GM18951 (cell line): ENCODE data around the gene KRT79.

Experiments
- POLR2A ChIP-seq: IDR thresholded peaks from 4 replicates; pipeline ENCODE4 v1.6.1; 2011; ENCODE audit warnings: mild to moderate bottlenecking; ENCODE audit not compliant: insufficient read length, insufficient read depth; ENCODE audit errors: extremely low read depth
- in situ Hi-C: fragments of 300-500 bp; cut with MboI; formaldehyde crosslinking; loops from one replicate; pipeline ENCODE4 v1.12.0; 2022; ENCODE audit warnings: low sequenced_read_pairs, mixed read lengths, inconsistent platforms; ENCODE audit not compliant: unreplicated experiment

KRT79 gene

DNA sequence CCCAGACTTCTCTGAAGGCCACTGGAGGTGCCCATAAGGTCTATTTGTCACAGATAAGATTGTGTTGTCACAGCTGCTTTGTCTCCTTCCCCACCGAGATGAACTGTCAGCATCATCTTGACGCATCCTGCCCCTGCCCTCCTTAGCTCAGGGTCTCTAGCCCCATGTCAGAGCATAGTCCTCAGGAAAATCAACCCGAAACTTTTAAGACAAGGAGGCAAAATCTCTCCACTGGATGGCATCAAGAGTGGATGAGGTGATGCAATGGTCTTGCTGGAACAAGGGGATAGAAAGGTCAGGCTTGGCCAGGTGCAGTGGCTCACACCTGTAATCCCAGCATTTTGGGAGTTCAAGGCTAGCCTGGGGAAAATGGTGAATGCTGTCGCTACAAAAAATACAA, 8.2 kb downstream of the KRT79 start:
- TF ChIP-seq POLR2A = no peak

DNA sequence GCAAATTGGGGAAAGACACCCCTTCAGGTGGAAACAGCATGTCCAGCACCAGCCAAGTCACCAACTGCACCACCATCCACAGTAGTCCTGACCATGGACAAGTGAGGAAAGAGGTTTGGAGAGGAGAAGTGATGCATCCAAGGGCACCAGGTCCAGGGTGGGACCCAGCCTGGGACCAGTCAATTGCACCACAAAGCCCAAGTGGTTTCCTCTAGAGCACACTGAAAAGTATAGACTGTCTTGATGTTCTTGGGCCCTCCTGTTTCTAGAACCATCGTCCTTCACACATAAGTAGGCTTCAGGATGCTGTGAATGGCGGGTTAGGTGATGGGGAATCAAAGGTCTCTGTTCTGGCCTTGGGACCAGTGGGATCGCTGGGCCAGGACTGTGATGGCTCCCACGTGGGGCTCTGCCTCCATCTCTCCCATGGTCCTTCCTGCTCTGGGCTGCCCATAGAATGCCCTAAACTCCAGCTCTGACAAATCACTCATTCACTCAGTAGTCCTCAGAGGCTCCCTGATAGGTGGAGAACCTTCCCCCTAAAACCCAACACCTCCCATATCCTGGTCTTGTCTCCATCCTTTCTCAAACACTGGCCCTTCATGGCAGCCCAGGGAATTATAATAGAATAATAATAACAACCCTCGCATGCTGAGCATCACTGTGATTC, 9.2 kb downstream of the KRT79 start:
- in situ Hi-C loops = no loop called here
- no peak for TF ChIP-seq POLR2A

More for the DNA sequence above, 8.2 kb downstream of the KRT79 start:
- in situ Hi-C loops = no loop called here

DNA sequence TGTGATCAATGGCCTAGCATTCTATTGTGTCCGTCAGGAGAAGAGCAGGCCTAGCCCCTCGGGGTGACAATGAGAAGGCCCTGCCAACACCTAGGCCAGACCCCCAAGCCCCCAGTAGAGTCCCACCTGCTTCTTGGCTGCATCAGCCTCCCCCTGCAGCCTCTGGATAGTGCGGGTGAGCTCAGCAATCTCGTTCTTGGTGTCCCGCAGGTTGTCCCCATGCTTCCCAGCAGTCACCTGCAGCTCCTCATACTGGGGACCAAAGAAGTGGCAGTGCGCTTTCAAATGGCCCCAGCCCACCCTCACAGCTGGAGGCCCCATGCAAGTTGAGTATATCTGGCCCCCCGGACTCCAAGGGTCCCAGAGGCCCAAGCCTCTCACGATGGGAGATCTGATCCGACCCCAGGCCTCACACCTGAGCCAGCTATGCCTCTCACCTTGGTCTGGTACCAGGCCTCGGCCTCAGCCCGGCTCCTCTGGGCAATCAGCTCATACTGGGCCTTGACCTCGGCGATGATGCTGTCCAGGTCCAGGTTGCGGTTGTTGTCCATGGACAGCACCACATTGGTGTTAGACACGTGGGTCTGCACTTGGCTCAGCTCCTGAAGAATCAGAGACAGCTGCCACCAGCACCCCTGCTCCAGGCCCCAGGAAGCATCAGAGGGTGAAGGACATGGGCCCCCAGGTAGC, 10.2 kb downstream of the KRT79 start:
- in situ Hi-C loops = no loop called here
- no peak for TF ChIP-seq POLR2A

DNA sequence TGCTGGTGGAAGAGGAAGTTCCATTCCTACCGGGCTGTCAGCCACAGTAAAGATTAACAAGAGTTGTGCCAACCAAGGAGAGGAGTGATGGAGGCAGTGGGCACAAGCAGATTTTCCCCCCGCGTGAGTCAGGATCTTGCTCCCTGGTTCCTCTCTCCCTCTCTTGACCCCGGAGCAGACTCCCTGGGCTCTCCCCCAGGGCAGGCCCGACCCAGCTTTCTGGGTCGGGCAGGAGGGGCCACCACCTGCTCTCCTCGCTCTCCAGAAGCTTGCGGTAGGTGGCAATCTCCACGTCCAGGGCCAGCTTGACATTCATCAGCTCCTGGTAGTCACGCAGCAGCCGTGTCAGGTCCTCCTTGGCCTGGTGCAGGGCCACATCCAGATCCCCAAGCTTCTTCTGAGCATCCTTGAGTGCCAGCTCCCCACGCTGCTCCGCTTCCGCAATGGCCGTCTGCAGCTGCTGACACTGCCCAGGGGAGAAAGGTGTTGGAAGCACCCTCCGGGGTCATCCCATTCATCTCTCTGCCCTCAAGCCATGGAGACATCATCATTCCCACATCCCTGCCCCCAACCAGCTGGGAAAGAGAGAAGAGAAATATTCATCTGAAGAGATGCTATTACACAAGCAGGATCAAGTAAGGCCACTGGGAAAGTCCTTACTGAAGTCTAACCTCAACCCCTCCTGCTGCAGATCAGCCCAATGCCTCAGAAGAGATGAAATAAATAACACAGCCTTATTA, 11.2 kb downstream of the KRT79 start:
- in situ Hi-C loops = no loop called here
- no peak for TF ChIP-seq POLR2A

DNA sequence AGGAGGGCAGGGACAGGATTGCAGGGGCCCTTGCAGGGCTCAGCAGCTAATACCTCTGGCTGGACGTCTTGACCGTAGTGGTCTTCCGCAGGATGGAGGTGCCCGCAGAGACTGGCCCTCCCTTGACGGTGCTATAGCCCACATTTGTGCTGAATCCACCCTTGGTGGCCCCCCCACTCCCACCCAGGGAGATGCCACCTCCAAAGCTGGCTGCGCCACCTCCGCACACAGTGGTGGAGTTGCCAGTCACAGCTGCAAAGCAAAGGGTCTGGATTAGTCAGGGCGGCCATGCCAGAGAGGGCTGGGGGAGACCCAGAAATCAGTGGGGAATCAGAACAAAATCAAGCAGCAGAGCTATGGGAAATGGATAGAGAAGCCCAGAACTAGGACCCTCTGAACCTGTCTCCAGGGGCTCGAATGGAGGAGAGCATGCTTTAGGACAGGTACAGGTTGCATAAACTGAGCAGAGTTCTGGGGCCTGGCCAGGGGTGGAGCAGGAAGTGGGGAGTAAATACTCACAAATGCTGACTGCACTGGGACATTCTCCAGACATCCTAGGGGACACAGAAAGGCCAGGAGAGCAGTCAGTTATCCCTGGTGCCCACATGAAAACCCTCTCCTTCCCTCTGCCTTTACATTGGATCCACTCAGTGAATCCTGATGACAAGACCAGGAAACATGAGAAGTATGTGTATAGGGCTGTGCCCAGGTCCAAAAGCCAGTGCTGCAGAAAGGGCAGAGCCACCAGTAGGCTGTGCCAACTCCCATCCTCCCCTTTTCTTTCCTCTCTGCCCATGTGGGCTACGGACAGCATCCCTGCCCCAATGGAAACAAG, 12.1 kb downstream of the KRT79 start:
- in situ Hi-C loops = no loop called here
- no peak for TF ChIP-seq POLR2A

DNA sequence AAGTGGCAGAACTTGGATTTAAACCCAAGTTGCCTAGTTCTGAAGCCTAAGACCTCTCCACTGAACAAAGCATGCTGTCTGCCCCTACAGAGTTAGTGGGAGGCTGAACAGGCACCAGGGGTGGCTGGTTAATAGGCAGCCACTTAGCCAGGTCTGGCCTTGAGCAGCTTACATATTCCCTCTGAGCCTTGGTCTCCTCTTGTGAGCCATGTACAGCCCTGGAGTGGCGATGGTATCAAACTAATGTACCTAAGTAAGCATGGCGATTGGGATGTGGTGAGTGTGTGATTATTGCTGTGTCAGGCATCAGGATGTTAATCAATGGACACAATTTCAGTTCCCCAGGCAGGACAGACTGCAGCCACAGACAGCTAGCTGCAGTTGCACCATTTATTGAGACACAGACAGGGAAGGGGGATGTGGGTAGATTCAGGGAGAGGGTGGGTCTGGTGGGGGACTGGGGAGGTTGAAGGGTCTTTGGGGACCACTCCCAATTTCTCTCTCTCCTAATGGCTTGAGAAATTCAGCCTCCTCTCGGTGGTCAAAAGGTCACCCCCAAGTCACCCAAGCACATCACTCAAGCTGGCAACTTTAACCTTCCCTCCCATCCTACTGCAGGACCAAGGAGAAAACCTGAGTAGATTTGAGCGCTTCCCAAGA, 12.9 kb downstream of the KRT79 start:
- no peak for TF ChIP-seq POLR2A
- in situ Hi-C loops = no loop called here

DNA sequence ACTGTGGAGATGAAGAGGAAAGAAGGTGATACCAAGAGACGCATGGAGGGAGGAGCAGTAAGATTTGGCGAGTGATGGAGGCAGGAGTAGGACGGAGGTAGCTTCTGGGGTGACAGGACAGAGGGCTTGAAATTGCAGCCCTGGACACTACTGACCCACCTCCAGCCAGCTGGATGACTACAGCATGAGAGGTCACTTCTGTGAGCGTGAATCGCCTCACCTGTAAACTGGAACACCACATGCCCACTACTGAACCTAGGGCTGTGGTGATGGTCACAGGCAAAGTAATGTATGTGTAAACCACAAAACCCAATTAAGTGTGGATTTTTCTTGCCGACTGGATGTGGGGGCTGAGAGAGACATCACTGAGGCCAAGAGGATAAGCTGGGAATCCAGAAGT, 13.6 kb downstream of the KRT79 start:
- in situ Hi-C loops = no loop called here
- TF ChIP-seq POLR2A = no peak

DNA sequence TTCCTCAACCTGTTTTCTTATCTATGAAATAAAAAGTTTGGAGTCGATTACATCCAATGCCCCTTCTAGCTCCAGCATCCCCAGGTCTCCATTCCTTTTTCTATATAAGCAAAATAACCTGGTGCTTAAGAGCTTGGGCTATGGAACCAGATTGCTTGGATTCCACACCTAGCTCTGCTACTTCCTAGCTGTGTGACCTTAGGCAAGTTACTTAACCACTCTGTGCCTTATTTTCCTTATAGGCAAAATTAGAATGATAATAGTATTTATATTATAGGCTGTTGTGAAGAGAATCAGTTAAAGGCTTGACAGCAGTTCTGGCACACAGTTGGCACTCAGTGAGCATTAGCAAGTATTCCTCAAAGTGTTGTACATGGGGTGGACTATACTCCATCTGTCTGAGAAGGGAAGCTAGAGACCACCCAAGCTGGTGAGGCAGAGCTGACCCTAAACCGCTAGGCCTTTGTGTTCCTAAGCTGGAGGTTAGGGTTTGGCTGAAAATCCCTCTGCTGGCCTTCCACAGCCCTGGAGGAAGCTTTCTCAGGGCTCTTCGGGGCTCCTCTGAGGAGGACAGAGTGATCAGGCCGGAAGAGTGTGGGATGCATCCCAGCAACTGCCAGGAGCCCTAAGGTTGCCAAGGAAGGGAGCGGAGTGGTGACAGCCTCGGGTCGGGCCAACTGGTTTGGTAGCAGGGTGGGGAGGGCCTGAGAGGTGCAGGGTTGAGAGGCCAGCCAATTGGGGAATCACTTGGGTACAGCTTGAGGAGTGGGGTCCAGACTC, 14.2 kb downstream of the KRT79 start:
- in situ Hi-C loops = no loop called here
- TF ChIP-seq POLR2A = no peak

DNA sequence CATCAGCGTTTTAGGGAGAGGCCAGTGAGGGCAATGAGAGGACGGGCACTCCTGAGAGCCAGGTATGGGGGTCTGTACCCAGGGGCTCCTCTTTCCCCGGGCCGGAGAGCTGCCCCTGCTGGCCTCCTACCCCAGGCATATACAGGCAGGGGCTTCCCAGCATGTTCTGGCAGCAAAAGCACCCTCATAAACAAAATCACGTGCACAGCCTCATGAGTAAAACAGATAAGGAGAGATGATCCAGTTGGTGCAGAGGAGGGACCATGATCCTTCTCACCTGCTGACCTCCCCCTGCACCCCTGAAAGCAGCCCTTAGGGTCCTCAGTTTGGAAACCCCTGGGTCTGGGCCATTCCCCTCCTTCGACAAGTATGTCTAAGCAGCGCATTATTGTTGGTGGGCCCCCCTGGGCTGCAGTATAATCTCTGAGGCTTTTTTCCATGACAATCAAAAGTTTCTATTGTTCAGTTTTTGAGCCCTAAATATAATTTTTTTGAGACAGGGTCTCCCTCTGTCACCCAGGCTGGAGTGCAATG, 15.2 kb downstream of the KRT79 start:
- in situ Hi-C loops = no loop called here
- TF ChIP-seq POLR2A = no peak

DNA sequence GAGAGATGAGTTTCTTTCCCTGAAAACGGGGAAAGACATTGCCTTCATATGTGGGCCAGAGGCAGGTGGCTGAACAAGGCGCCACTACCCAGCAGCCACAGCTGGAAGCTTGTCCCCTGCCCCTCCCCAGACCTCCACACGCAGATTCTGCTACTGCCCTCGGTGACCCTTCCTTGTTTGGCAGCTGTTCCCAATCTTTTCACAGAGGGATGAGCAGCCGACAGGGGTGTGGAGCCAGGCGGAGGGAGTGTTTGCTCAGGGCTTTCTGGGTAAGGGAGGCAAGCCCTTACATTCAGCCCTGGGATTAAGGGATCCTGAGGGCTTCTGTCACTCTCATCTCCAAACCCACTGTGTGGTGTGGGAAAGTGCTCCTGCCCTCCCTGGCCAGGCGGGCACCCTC, 15.7 kb downstream of the KRT79 start:
- in situ Hi-C loops = no loop called here
- TF ChIP-seq POLR2A = no peak

DNA sequence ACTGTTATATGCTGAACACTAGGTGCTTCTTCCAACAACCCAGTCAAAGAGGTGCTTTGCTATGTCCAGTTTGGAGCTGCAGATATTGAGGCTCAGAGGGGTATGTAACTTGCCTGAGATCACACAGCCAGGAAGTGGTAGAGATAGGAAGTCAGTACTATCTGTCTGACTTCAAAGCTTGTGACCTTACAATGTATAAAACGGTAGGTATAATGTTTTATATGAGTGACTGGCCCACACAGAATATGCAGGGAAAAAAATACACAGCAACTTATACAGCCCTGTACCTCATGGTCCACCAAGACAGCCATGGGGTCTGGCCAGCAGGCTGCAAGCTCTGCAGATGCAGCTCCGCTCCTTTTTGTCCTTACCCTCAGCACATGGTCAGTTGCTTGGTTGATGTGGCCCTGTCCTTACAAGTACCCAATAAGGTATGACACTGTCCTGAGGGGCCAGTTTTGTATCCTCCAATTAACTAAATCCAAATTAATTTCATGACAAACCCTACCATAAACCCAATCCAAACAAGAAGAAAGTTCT, 16.3 kb downstream of the KRT79 start:
- TF ChIP-seq POLR2A = no peak
- in situ Hi-C loops = no loop called here
